GM23338 (cell line): ENCODE results near the gene HRNR. TPM values are rescaled to one million over a fixed set of nuclear protein-coding genes. Genes with fewer than 3 reads are reported as not detected.

Experiments
- ATAC-seq: fragments of 200-7000 bp; cut with Tn5 transposase; 3 replicates; pipeline ENCODE4 v1.9.1; 2020
- DNase-seq: peaks from one replicate; pipeline ENCODE4 v3.0.0-alpha.2; 2015; ENCODE audit warnings: low spot score
- H2AFZ ChIP-seq: fragments of 200-600 bp; sonication (generic); 2 replicates; pipeline ENCODE4 v1.8.0; 2016; ENCODE audit warnings: antibody characterized with exemption, mild to moderate bottlenecking, moderate library complexity
- H3F3A ChIP-seq: fragments of 200-600 bp; sonication (generic); replicated peaks from 2 replicates; pipeline ENCODE4 v1.8.0; 2017; ENCODE audit warnings: antibody characterized with exemption, mixed run types, low read depth
- H3K27ac ChIP-seq: fragments of 200-600 bp; sonication (generic); 2 replicates; pipeline ENCODE4 v1.6.1; 2016; ENCODE audit warnings: low read depth
- H3K27me3 ChIP-seq: fragments of 200-600 bp; sonication (generic); 2 replicates; pipeline ENCODE4 v1.8.0; 2016; ENCODE audit warnings: mild to moderate bottlenecking, mixed run types, moderate library complexity; ENCODE audit not compliant: insufficient read depth
- H3K36me3 ChIP-seq: fragments of 200-600 bp; sonication (generic); 2 replicates; pipeline ENCODE4 v1.8.0; 2016; ENCODE audit warnings: mild to moderate bottlenecking; ENCODE audit not compliant: insufficient read depth
- H3K4me1 ChIP-seq: fragments of 200-600 bp; sonication (generic); 2 replicates; pipeline ENCODE4 v1.8.0; 2016; ENCODE audit warnings: mild to moderate bottlenecking, moderate library complexity; ENCODE audit not compliant: insufficient read depth
- H3K4me2 ChIP-seq: fragments of 200-600 bp; sonication (generic); 2 replicates; pipeline ENCODE4 v1.7.1; 2017; ENCODE audit warnings: mixed run types
- H3K4me3 ChIP-seq: fragments of 200-600 bp; sonication (generic); 2 replicates; pipeline ENCODE4 v1.6.1; 2016; ENCODE audit warnings: mixed run types
- H3K79me2 ChIP-seq: fragments of 200-600 bp; sonication (generic); replicated peaks from 2 replicates; pipeline ENCODE4 v1.8.0; 2017; ENCODE audit warnings: mild to moderate bottlenecking; ENCODE audit not compliant: insufficient read depth
- H3K9me2 ChIP-seq: fragments of 200-600 bp; sonication (generic); 2 replicates; pipeline ENCODE4 v1.8.0; 2017; ENCODE audit not compliant: insufficient read depth
- H4K20me1 ChIP-seq: fragments of 200-600 bp; sonication (generic); replicated peaks from 2 replicates; pipeline ENCODE4 v1.8.0; 2017; ENCODE audit warnings: mild to moderate bottlenecking; ENCODE audit not compliant: insufficient read depth
- H3K27ac Mint-ChIP-seq: 2 replicates; pipeline ENCODE4 v1.8.0; 2020; ENCODE audit warnings: inconsistent platforms, mild to moderate bottlenecking, moderate library complexity, mixed read lengths
- H3K27me3 Mint-ChIP-seq: 3 replicates; pipeline ENCODE4 v1.8.0; 2022; ENCODE audit warnings: low read depth, mild to moderate bottlenecking, moderate library complexity, mixed read lengths, inconsistent platforms; ENCODE audit not compliant: insufficient read depth, poor library complexity
- H3K36me3 Mint-ChIP-seq: 3 replicates; pipeline ENCODE4 v1.8.0; 2021; ENCODE audit warnings: low read depth, mild to moderate bottlenecking, inconsistent platforms, moderate library complexity, mixed read lengths
- H3K4me1 Mint-ChIP-seq: 3 replicates; pipeline ENCODE4 v1.8.0; 2020; ENCODE audit warnings: mild to moderate bottlenecking, inconsistent platforms, mixed read lengths
- H3K4me3 Mint-ChIP-seq: 3 replicates; pipeline ENCODE4 v1.8.0; 2021; ENCODE audit warnings: moderate library complexity, mild to moderate bottlenecking, inconsistent platforms, mixed read lengths
- H3K9me3 Mint-ChIP-seq: 3 replicates; pipeline ENCODE4 v1.8.0; 2020; ENCODE audit warnings: moderate library complexity, mild to moderate bottlenecking, inconsistent platforms, mixed read lengths
- CREB1 ChIP-seq: fragments of 250-450 bp; sonication (Bioruptor Pico); IDR thresholded peaks from 2 replicates; pipeline ENCODE4 v1.5.0; 2020; ENCODE audit warnings: low read depth, mild to moderate bottlenecking, moderate library complexity
- CTCF ChIP-seq, 2 experiments: fragments of 200-600 bp in 1 of 2; sonication (generic) in 1 of 2; conservative IDR thresholded peaks; 2 replicates each; pipeline versions ENCODE4 v1.5.1 to v1.6.1; 2016 to 2017; ENCODE audit warnings: antibody characterized with exemption in 2 of 2, low read depth in 2 of 2, mild to moderate bottlenecking in 2 of 2, moderate library complexity in 1 of 2
- JUNB ChIP-seq: IDR thresholded peaks from one replicate; pipeline ENCODE4 v1.6.1; 2016; ENCODE audit warnings: antibody characterized with exemption; ENCODE audit not compliant: unreplicated experiment
- POLR2AphosphoS5 ChIP-seq: IDR thresholded peaks from 2 replicates; pipeline ENCODE4 v1.6.1; 2016; ENCODE audit warnings: antibody characterized with exemption, low read depth
- STAT1 ChIP-seq: IDR thresholded peaks from one replicate; pipeline ENCODE4 v1.6.1; 2016; ENCODE audit warnings: antibody characterized with exemption; ENCODE audit not compliant: unreplicated experiment
- ZNF462 ChIP-seq: fragments of 250-450 bp; sonication (Bioruptor Pico); IDR thresholded peaks from 2 replicates; pipeline ENCODE4 v1.5.0; 2020; ENCODE audit warnings: mild to moderate bottlenecking, moderate library complexity
- polyA plus RNA-seq: library from polyadenylated mRNA; unstranded; fragments of >200 nt; fragmentation: Nextera tagmentation; extraction: Ambion mirVana; gene quantifications from 2 replicates; pipeline ENCODE4 v1.2.1, GENCODE V29; 2016
- total RNA-seq: library from RNA; depleted of rRNA; stranded (reverse); fragments of >200 nt; shearing (Covaris generic); gene quantifications from 2 replicates; pipeline ENCODE4 v1.2.3, GENCODE V29; 2014

The HRNR gene
- total and polyA plus RNA-seq, 2 experiments from 2014 or later: not detected

GRCh38 chr1:152188673-152189591 lies 35.1 kb downstream of the HRNR start:
- no peak overlapping the region for H3K27ac Mint-ChIP-seq

GRCh38 chr1:152186556-152187285 lies 37.3 kb downstream of the HRNR start:
- no peaks in the 10 kb centered on the region for H3F3A ChIP-seq
- no peak overlapping the region for H3K27ac Mint-ChIP-seq
- no peaks in the 10 kb centered on the region for H3K36me3 ChIP-seq
- no peaks in the 10 kb centered on the region for H3K79me2 ChIP-seq
- H3K9me2 ChIP-seq: no peaks in the 10 kb centered on the region
- ATAC-seq (no peak), DNase-seq (peak; percentile 5)
- H3K36me3 Mint-ChIP-seq: no peaks in the 10 kb centered on the region
- H3K27me3 Mint-ChIP-seq: peaks cover 7% of the 10 kb centered on the region
- H3K4me2 ChIP-seq: no peak overlapping the region
- no peak overlapping the region for H3K4me3 ChIP-seq
- no peak overlapping the region for H3K27ac ChIP-seq
- H3K4me3 Mint-ChIP-seq: no peak overlapping the region
- no peaks in the 10 kb centered on the region for H3K4me1 ChIP-seq
- H3K9me3 Mint-ChIP-seq: no peaks in the 10 kb centered on the region
- H2AFZ ChIP-seq: no peak overlapping the region
- no peaks in the 10 kb centered on the region for H3K27me3 ChIP-seq
- H4K20me1 ChIP-seq: no peaks in the 10 kb centered on the region
- TF ChIP-seq CREB1 (no peak), ZNF462 (CRISPR knock-in tag) (no peak), POLR2AphosphoS5 (no peak), STAT1 (no peak), JUNB (no peak)
- no peaks in the 10 kb centered on the region for H3K4me1 Mint-ChIP-seq

More at GRCh38 chr1:152188673-152189591, 35.1 kb downstream of the HRNR start:
- peak overlapping the region; percentile 94 for H2AFZ ChIP-seq
- H3K4me1 ChIP-seq: no peaks in the 10 kb centered on the region
- Mint-ChIP-seq H3K27me3 (peaks cover 6% of the 10 kb centered on the region), H3K4me1 (no peaks in the 10 kb centered on the region), H3K9me3 (peaks cover under 1% of the 10 kb centered on the region; the same call in 1 of the 3 replicates), H3K4me3 (peak overlapping the region; percentile 67; the same call in 2 of the 3 replicates), H3K36me3 (no peaks in the 10 kb centered on the region)
- no peaks in the 10 kb centered on the region for H3K27me3 ChIP-seq
- no peaks in the 10 kb centered on the region for H3K9me2 ChIP-seq
- no peak overlapping the region for H3K4me2 ChIP-seq
- no peaks in the 10 kb centered on the region for H3K36me3 ChIP-seq
- no peak overlapping the region for H3K27ac ChIP-seq
- no peaks in the 10 kb centered on the region for H4K20me1 ChIP-seq
- ATAC-seq (peak; percentile 78), DNase-seq (peak; percentile 84)
- no peak for TF ChIP-seq CREB1
- TF ChIP-seq CTCF (conservative IDR thresholded peaks at IDR 0.05; ENCODE audit: low read depth in 2 of 2): peak; percentile 85 to 95
- no peaks in the 10 kb centered on the region for H3K79me2 ChIP-seq
- H3F3A ChIP-seq: no peaks in the 10 kb centered on the region
- no peak overlapping the region for H3K4me3 ChIP-seq
